AG08396 (cell line): Measurements from ENCODE around the gene TMEM129.
A peak's percentile ranks its signal among the peaks of the same experiment; 100 is the strongest.

Source experiments
- DNase-seq: peaks from one replicate; pipeline ENCODE4 v3.0.0; 2012; ENCODE audit warnings: low spot score, mixed read lengths

The TMEM129 gene

GRCh38 chr4:1758306-1759121, 37.4 kb upstream of the TMEM129 start:
- no peak for DNase-seq

- DNase-seq = no peak
These were observed 36.7 kb upstream of the TMEM129 start for GRCh38 chr4:1757836-1758235.

- no peak for DNase-seq
These were observed 36.0 kb upstream of the TMEM129 start for GRCh38 chr4:1756893-1757779.

- DNase-seq = no peak
These were observed 35.0 kb upstream of the TMEM129 start for GRCh38 chr4:1756079-1756478.

- DNase-seq = no peak
These were observed 34.2 kb upstream of the TMEM129 start for GRCh38 chr4:1755297-1755696.

GRCh38 chr4:1754336-1754735, 33.2 kb upstream of the TMEM129 start:
- no peak for DNase-seq

GRCh38 chr4:1753697-1754311, 32.7 kb upstream of the TMEM129 start:
- no peak for DNase-seq

GRCh38 chr4:1753294-1753696, 32.2 kb upstream of the TMEM129 start:
- no peak for DNase-seq

- no peak for DNase-seq
These were observed 31.3 kb upstream of the TMEM129 start for GRCh38 chr4:1752284-1753041.

GRCh38 chr4:1751919-1752283, 30.8 kb upstream of the TMEM129 start:
- DNase-seq = no peak

- DNase-seq = no peak
These were observed 30.2 kb upstream of the TMEM129 start for GRCh38 chr4:1751155-1751918.

- no peak for DNase-seq
These were observed 29.4 kb upstream of the TMEM129 start for GRCh38 chr4:1750381-1751154.

- no peak for DNase-seq
These were observed 28.7 kb upstream of the TMEM129 start for GRCh38 chr4:1749826-1750225.

GRCh38 chr4:1749370-1749769, 28.2 kb upstream of the TMEM129 start:
- DNase-seq = no peak

- peak; percentile 95 for DNase-seq
These were observed 27.4 kb upstream of the TMEM129 start for GRCh38 chr4:1748465-1748995.

- no peak for DNase-seq
These were observed 26.5 kb upstream of the TMEM129 start for GRCh38 chr4:1747603-1747967.

GRCh38 chr4:1746919-1747602, 25.9 kb upstream of the TMEM129 start:
- DNase-seq = no peak

- peak; percentile 89 for DNase-seq
These were observed 25.2 kb upstream of the TMEM129 start for GRCh38 chr4:1746265-1746691.

GRCh38 chr4:1745697-1746096, 24.6 kb upstream of the TMEM129 start:
- no peak for DNase-seq

GRCh38 chr4:1745165-1745564, 24.0 kb upstream of the TMEM129 start:
- DNase-seq = no peak
